CD14-positive monocyte (primary cell): ENCODE results near the gene NRP2. TPM values are rescaled to one million over a fixed set of nuclear protein-coding genes. Genes with fewer than 3 reads are reported as not detected.

ENCODE experiments used
- DNase-seq, 3 donors: peaks; one replicate each; pipeline ENCODE4 v3.0.0-alpha.2; 2011 to 2022
- H2AFZ ChIP-seq: 2 replicates; pipeline ENCODE4 v1.6.0; 2012; ENCODE audit warnings: mild to moderate bottlenecking, low read depth, low read length, inconsistent platforms; ENCODE audit not compliant: insufficient read depth, poor library complexity, severe bottlenecking
- H3K27ac ChIP-seq, 2 donors: 1 replicate in 1 of 2; 2 replicates in 1 of 2; pipeline ENCODE4 v1.5.1; 2012 to 2013; ENCODE audit warnings: low read length in 2 of 2, control low read depth in 1 of 2, inconsistent platforms in 1 of 2, low read depth in 1 of 2, mild to moderate bottlenecking in 1 of 2
- H3K27me3 ChIP-seq, 2 donors: one replicate each; pipeline versions ENCODE4 v1.6.0 to v1.6.1; 2011 to 2013; ENCODE audit warnings: low read length in 2 of 2; ENCODE audit not compliant: control insufficient read depth in 2 of 2, insufficient read depth in 2 of 2
- H3K36me3 ChIP-seq, 2 donors: replicated peaks in 1 of 2; 1 replicate in 1 of 2; 2 replicates in 1 of 2; pipeline versions ENCODE4 v1.5.1 to v1.6.1; 2012 to 2013; ENCODE audit warnings: low read length in 2 of 2, control low read depth in 1 of 2, inconsistent platforms in 1 of 2, mild to moderate bottlenecking in 1 of 2; ENCODE audit not compliant: insufficient read depth in 2 of 2, control insufficient read depth in 1 of 2
- H3K4me1 ChIP-seq, 2 donors: 1 replicate in 1 of 2; 2 replicates in 1 of 2; pipeline versions ENCODE4 v1.5.1 to v1.6.1; 2012 to 2013; ENCODE audit warnings: low read length in 2 of 2, control low read depth in 1 of 2, inconsistent platforms in 1 of 2, mild to moderate bottlenecking in 1 of 2, moderate library complexity in 1 of 2; ENCODE audit not compliant: insufficient read depth in 2 of 2, control insufficient read depth in 1 of 2
- H3K4me2 ChIP-seq: replicated peaks from 2 replicates; pipeline ENCODE3; 2012; ENCODE audit warnings: low read length, moderate library complexity, mild to moderate bottlenecking; ENCODE audit not compliant: poor library complexity, severe bottlenecking; ENCODE audit errors: extremely low read depth
- H3K4me3 ChIP-seq, 3 experiments: fragments of 200-600 bp in 1 of 3; sonication (generic) in 1 of 3; replicated peaks in 1 of 3; 1 replicate in 2 of 3; 2 replicates in 1 of 3; pipeline ENCODE4 v1.5.1; 2011 to 2013; ENCODE audit warnings: low read length in 3 of 3, mild to moderate bottlenecking in 3 of 3, control low read depth in 2 of 3, low read depth in 2 of 3, inconsistent platforms in 1 of 3, moderate library complexity in 1 of 3
- H3K79me2 ChIP-seq: 2 replicates; pipeline ENCODE4 v1.6.0; 2012; ENCODE audit warnings: mild to moderate bottlenecking, control low read depth, inconsistent platforms, low read length, moderate library complexity; ENCODE audit not compliant: insufficient read depth
- H3K9ac ChIP-seq: 2 replicates; pipeline ENCODE4 v1.6.0; 2017; ENCODE audit warnings: low read length, mild to moderate bottlenecking; ENCODE audit not compliant: insufficient read depth, poor library complexity, severe bottlenecking
- H3K9me3 ChIP-seq, 2 donors: replicated peaks in 1 of 2; 1 replicate in 1 of 2; 2 replicates in 1 of 2; pipeline versions ENCODE4 v1.5.1 to v1.6.1; 2012 to 2013; ENCODE audit warnings: low read length in 2 of 2, control low read depth in 1 of 2; ENCODE audit not compliant: control insufficient read depth in 1 of 2, insufficient read depth in 1 of 2
- H4K20me1 ChIP-seq: 2 replicates; pipeline ENCODE4 v1.6.0; 2012; ENCODE audit warnings: mild to moderate bottlenecking, low read length, control low read depth, moderate library complexity; ENCODE audit not compliant: insufficient read depth
- H3K27ac Mint-ChIP-seq, 7 donors: one replicate each; pipeline ENCODE4 v1.8.0; 2020; ENCODE audit warnings: mild to moderate bottlenecking in 7 of 7, mixed read lengths in 7 of 7, moderate library complexity in 6 of 7, inconsistent platforms in 2 of 7
- H3K27me3 Mint-ChIP-seq, 3 donors: one replicate each; pipeline ENCODE4 v1.8.0; 2021 to 2022; ENCODE audit warnings: low read depth in 3 of 3, mild to moderate bottlenecking in 3 of 3, mixed read lengths in 3 of 3, moderate library complexity in 3 of 3, inconsistent platforms in 1 of 3
- H3K36me3 Mint-ChIP-seq, 2 donors: one replicate each; pipeline ENCODE4 v1.8.0; 2020; ENCODE audit warnings: mixed read lengths in 2 of 2, inconsistent platforms in 1 of 2, mild to moderate bottlenecking in 1 of 2
- H3K4me1 Mint-ChIP-seq: one replicate; pipeline ENCODE4 v1.8.0; 2020; ENCODE audit warnings: mild to moderate bottlenecking, mixed read lengths
- H3K4me3 Mint-ChIP-seq, 2 donors: one replicate each; pipeline ENCODE4 v1.8.0; 2020; ENCODE audit warnings: mild to moderate bottlenecking in 2 of 2, mixed read lengths in 2 of 2, moderate library complexity in 1 of 2
- H3K9me3 Mint-ChIP-seq, 7 donors: one replicate each; pipeline ENCODE4 v1.8.0; 2020 to 2022; ENCODE audit warnings: mixed read lengths in 7 of 7, mild to moderate bottlenecking in 6 of 7, moderate library complexity in 6 of 7, inconsistent platforms in 2 of 7
- WGBS: methylation state at CpG from one replicate; pipeline ENCODE4 v1.1.5; 2013; ENCODE audit warnings: missing lambda C conversion rate; ENCODE audit not compliant: insufficient coverage; 5-methylcytosine and 5-hydroxymethylcytosine counted together
- intact Hi-C, 2 donors: fragments of 100-400 bp; cut with micrococcal nuclease; formaldehyde crosslinking; loops; one replicate each; pipeline versions ENCODE4 v1.15.0 to v1.15.1; 2023
- polyA plus RNA-seq, 3 donors: library from polyadenylated mRNA; depleted of rRNA in 1 of 3; unstranded in 2 of 3; stranded (reverse) in 1 of 3; fragments of 300-500 nt in 2 of 3; fragments of >200 nt in 1 of 3; fragmentation: Illumina TruSeq in 2 of 3; gene quantifications; 1 replicate in 2 of 3; 2 replicates in 1 of 3; pipeline ENCODE4 v1.2.3, GENCODE V29; 2012 to 2021
- TF ChIP-seq, protein P1 (sequence below): fragments of 200-600 bp; IDR thresholded peaks from one replicate; pipeline ENCODE4 v1.8.0; 2022; ENCODE audit warnings: antibody characterized with exemption, mild to moderate bottlenecking

NRP2 gene
- polyA plus RNA-seq, 3 donors = 0.97 to 3.3 (median 1.6) TPM

DNA sequence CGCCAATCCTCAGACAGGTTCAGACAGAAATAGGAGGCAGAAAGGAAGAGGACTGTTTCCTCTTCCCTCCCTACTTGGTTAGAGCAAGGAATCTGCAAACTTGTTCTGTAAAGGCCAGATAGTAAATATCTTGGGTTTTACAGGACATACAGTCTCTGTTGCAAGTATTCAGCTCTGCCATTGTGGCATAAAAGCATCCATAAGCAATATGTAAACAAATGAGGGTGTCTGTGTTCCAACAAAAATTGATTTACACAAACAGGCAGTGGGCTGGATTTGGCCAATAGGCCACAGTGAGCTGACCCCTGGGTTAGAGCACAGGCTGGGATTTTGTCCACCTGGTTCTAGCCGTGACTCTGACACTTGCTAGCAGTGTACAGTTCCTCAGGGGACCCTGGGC is 89.4 kb downstream of the NRP2 start:
- peaks cover 3% of the 10 kb centered on the region for H3K4me1 Mint-ChIP-seq
- Histone ChIP-seq H3K27ac (no peak overlapping the region), H3K4me2 (no peak overlapping the region), H3K4me3 (no peak overlapping the region), H4K20me1 (no peaks in the 10 kb centered on the region), H3K9me3 (no peaks in the 10 kb centered on the region), H2AFZ (no peak overlapping the region), H3K27me3 (no peaks in the 10 kb centered on the region), H3K79me2 (no peaks in the 10 kb centered on the region), H3K9ac (no peak overlapping the region), H3K36me3 (no peaks in the 10 kb centered on the region), H3K4me1 (no peaks in the 10 kb centered on the region)
- TF ChIP-seq, protein P1, sequence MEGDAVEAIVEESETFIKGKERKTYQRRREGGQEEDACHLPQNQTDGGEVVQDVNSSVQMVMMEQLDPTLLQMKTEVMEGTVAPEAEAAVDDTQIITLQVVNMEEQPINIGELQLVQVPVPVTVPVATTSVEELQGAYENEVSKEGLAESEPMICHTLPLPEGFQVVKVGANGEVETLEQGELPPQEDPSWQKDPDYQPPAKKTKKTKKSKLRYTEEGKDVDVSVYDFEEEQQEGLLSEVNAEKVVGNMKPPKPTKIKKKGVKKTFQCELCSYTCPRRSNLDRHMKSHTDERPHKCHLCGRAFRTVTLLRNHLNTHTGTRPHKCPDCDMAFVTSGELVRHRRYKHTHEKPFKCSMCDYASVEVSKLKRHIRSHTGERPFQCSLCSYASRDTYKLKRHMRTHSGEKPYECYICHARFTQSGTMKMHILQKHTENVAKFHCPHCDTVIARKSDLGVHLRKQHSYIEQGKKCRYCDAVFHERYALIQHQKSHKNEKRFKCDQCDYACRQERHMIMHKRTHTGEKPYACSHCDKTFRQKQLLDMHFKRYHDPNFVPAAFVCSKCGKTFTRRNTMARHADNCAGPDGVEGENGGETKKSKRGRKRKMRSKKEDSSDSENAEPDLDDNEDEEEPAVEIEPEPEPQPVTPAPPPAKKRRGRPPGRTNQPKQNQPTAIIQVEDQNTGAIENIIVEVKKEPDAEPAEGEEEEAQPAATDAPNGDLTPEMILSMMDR = no peak
- H3K9me3 Mint-ChIP-seq = no peaks in the 10 kb centered on the region
- no peak overlapping the region for H3K27ac Mint-ChIP-seq
- H3K36me3 Mint-ChIP-seq = no peaks in the 10 kb centered on the region
- no peak for DNase-seq
- peaks cover 2 to 12% (median 8%) of the 10 kb centered on the region in 3 donors for H3K27me3 Mint-ChIP-seq
- WGBS = 100% methylated on average over 1 of the region's 2 CpGs
- no peak overlapping the region for H3K4me3 Mint-ChIP-seq
- intact Hi-C loops = loop anchor here in 1 of 2 donors (5.0 kb wide), 1 partner anchor 116 kb away; no protein-coding TSS in a partner anchor

DNA sequence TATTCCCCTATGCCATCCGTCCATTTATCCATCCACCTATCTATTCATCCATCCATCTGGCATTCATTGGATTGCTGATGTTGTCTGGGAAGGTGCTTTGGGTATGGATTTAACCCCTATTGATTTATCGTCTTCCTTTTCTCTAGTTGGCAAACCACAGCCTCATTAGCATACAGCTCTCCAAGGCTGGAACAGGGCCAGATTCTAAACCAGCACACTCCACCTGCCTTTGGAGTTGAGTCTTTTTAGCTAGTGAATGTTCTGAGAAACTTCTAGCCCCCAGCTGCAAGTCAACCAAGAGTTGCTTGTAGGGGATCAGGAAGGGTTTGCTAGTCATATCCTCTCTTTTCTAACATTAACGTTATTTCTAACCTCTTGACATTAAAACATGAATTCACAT is 90.7 kb downstream of the NRP2 start:
- no peaks in the 10 kb centered on the region for H3K9me3 ChIP-seq
- no peak for DNase-seq
- no peak overlapping the region for H3K4me3 ChIP-seq
- H3K9me3 Mint-ChIP-seq = no peaks in the 10 kb centered on the region
- no peak overlapping the region for H2AFZ ChIP-seq
- H3K4me3 Mint-ChIP-seq = no peak overlapping the region
- H3K9ac ChIP-seq = no peak overlapping the region
- H3K36me3 ChIP-seq = no peaks in the 10 kb centered on the region
- H3K27ac Mint-ChIP-seq = no peak overlapping the region
- H3K36me3 Mint-ChIP-seq = no peaks in the 10 kb centered on the region
- H3K79me2 ChIP-seq = no peaks in the 10 kb centered on the region
- no peaks in the 10 kb centered on the region for H3K4me1 ChIP-seq
- H3K27me3 ChIP-seq = no peaks in the 10 kb centered on the region
- no peaks in the 10 kb centered on the region for H4K20me1 ChIP-seq
- H3K4me2 ChIP-seq = no peak overlapping the region
- peaks cover 0 to 10% (median 7%) of the 10 kb centered on the region in 3 donors for H3K27me3 Mint-ChIP-seq
- H3K27ac ChIP-seq = no peak overlapping the region
- intact Hi-C loops = loop anchor here in 1 of 2 donors (5.0 kb wide), 1 partner anchor 114 kb away; no protein-coding TSS in a partner anchor
- H3K4me1 Mint-ChIP-seq = no peaks in the 10 kb centered on the region
- TF ChIP-seq, protein P1 = no peak
- no CpG with 5 or more reads among the region's 3 CpGs for WGBS
